ENCODE measurements around the gene GPR176.

Gene GPR176

DNA sequence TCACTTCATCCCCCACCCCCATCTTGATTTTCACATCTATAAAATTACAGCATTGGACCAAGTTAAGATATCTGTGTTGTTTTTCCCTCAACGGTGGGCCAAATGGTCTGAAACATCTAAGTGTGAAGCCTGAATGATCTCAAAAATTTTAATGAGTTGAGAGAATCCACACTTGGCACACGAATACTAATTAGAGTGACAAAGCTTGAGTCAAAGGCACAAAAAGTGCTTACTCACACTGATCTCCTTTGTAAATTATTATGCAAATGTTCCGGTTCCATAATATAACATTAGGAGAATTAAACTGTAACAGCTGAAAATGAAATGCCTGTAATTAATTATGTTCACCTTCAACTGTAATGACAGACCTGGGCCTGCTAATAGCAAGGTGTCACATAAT is 33.6 kb downstream of the GPR176 start:
- H4K8ac ChIP-seq (ENCODE audit: low read length), result no peak overlapping the region
- H4K91ac ChIP-seq (ENCODE audit: low read length), result no peak overlapping the region
- H3K9me3 ChIP-seq (ENCODE audit: control insufficient read depth, low read length), result no peaks in the 10 kb centered on the region
- no peak overlapping the region for H3K4ac ChIP-seq (ENCODE audit: low read depth in 1 of 2, low read length in 2 of 2)
- H3K36me3 ChIP-seq (ENCODE audit: control insufficient read depth in 1 of 2, insufficient read depth in 2 of 2, low read depth in 1 of 2, low read length in 2 of 2), result peaks cover 0 to 1% of the 10 kb centered on the region in 2 experiments
- no peak overlapping the region for H3K18ac ChIP-seq (ENCODE audit: low read depth in 1 of 2, low read length in 2 of 2)
- H3K4me2 ChIP-seq (ENCODE audit: low read length, poor library complexity, severe bottlenecking), result no peak overlapping the region
- H2BK15ac ChIP-seq (ENCODE audit: low read depth, poor library complexity, severe bottlenecking), result no peak overlapping the region
- no peaks in the 10 kb centered on the region for H3K27me3 ChIP-seq (ENCODE audit: control insufficient read depth in 1 of 2, insufficient read depth in 1 of 2, low read length in 2 of 2)
- 27% methylated on average over 1 of the region's 3 CpGs for WGBS
- H2AFZ ChIP-seq (ENCODE audit: low read depth, low read length), result no peak overlapping the region
- no peak overlapping the region for H3K27ac ChIP-seq (ENCODE audit: low read length, poor library complexity, severe bottlenecking)
- no peak overlapping the region for H2BK120ac ChIP-seq (ENCODE audit: low read depth, low read length)
- no peak overlapping the region for H3K23ac ChIP-seq (ENCODE audit: low read length in 2 of 2)
- DNase-seq, result no peak
- no peak overlapping the region for H3K4me3 ChIP-seq (ENCODE audit: insufficient read depth in 1 of 2, low read depth in 1 of 2, low read length in 2 of 2)
- H3K9ac ChIP-seq (ENCODE audit: low read length), result no peak overlapping the region
- no peak overlapping the region for H2BK5ac ChIP-seq (ENCODE audit: low read depth, low read length, poor library complexity, severe bottlenecking)
- peaks cover 26% of the 10 kb centered on the region for H3K79me1 ChIP-seq (replicated peaks; ENCODE audit: low read length, poor library complexity, severe bottlenecking)
- no peaks in the 10 kb centered on the region for H3K4me1 ChIP-seq (ENCODE audit: control insufficient read depth, insufficient read depth, low read depth, low read length)
- H3K14ac ChIP-seq (ENCODE audit: low read length in 2 of 2), result no peak overlapping the region
- no peak overlapping the region for H2BK12ac ChIP-seq (ENCODE audit: low read length in 2 of 2)
- H2AK5ac ChIP-seq (ENCODE audit: low read length, severe bottlenecking), result no peak overlapping the region

GRCh38 chr15:39885099-39885777 is 34.8 kb downstream of the GPR176 start:
- no peaks in the 10 kb centered on the region for H3K36me3 ChIP-seq (ENCODE audit: control insufficient read depth in 1 of 2, insufficient read depth in 2 of 2, low read depth in 1 of 2, low read length in 2 of 2)
- H3K4me3 ChIP-seq (ENCODE audit: insufficient read depth in 1 of 2, low read depth in 1 of 2, low read length in 2 of 2), result no peak overlapping the region
- H3K18ac ChIP-seq (ENCODE audit: low read depth in 1 of 2, low read length in 2 of 2), result no peak overlapping the region
- H3K9me3 ChIP-seq (ENCODE audit: control insufficient read depth, low read length), result no peaks in the 10 kb centered on the region
- no peak overlapping the region for H3K4me2 ChIP-seq (ENCODE audit: low read length, poor library complexity, severe bottlenecking)
- H2BK5ac ChIP-seq (ENCODE audit: low read depth, low read length, poor library complexity, severe bottlenecking), result no peak overlapping the region
- no peaks in the 10 kb centered on the region for H3K4me1 ChIP-seq (ENCODE audit: control insufficient read depth, insufficient read depth, low read depth, low read length)
- H3K27me3 ChIP-seq (ENCODE audit: control insufficient read depth in 1 of 2, insufficient read depth in 1 of 2, low read length in 2 of 2), result no peaks in the 10 kb centered on the region
- H3K79me1 ChIP-seq (replicated peaks; ENCODE audit: low read length, poor library complexity, severe bottlenecking), result peaks cover 29% of the 10 kb centered on the region
- no peak for DNase-seq
- H3K9ac ChIP-seq (ENCODE audit: low read length), result no peak overlapping the region
- no peak overlapping the region for H2BK15ac ChIP-seq (ENCODE audit: low read depth, poor library complexity, severe bottlenecking)
- H3K14ac ChIP-seq (ENCODE audit: low read length in 2 of 2), result no peak overlapping the region
- no peak overlapping the region for H2AFZ ChIP-seq (ENCODE audit: low read depth, low read length)
- no peak overlapping the region for H2AK5ac ChIP-seq (ENCODE audit: low read length, severe bottlenecking)
- H2BK12ac ChIP-seq (ENCODE audit: low read length in 2 of 2), result no peak overlapping the region
- no peak overlapping the region for H3K4ac ChIP-seq (ENCODE audit: low read depth in 1 of 2, low read length in 2 of 2)
- no peak overlapping the region for H3K27ac ChIP-seq (ENCODE audit: low read length, poor library complexity, severe bottlenecking)
- no peak overlapping the region for H2BK120ac ChIP-seq (ENCODE audit: low read depth, low read length)
- no peak overlapping the region for H4K91ac ChIP-seq (ENCODE audit: low read length)
- no peak overlapping the region for H3K23ac ChIP-seq (ENCODE audit: low read length in 2 of 2)
- H4K8ac ChIP-seq (ENCODE audit: low read length), result no peak overlapping the region

- H3K4me3 ChIP-seq (ENCODE audit: insufficient read depth in 1 of 2, low read depth in 1 of 2, low read length in 2 of 2), result no peak overlapping the region
- peaks cover 32% of the 10 kb centered on the region for H3K79me1 ChIP-seq (replicated peaks; ENCODE audit: low read length, poor library complexity, severe bottlenecking)
- H2AFZ ChIP-seq (ENCODE audit: low read depth, low read length), result no peak overlapping the region
- no peak overlapping the region for H4K8ac ChIP-seq (ENCODE audit: low read length)
- no peak overlapping the region for H2BK120ac ChIP-seq (ENCODE audit: low read depth, low read length)
- no peak overlapping the region for H3K23ac ChIP-seq (ENCODE audit: low read length in 2 of 2)
- peak overlapping the region; percentile 13 for H2AK5ac ChIP-seq (ENCODE audit: low read length, severe bottlenecking)
- H4K91ac ChIP-seq (ENCODE audit: low read length), result no peak overlapping the region
- H2BK15ac ChIP-seq (ENCODE audit: low read depth, poor library complexity, severe bottlenecking), result no peak overlapping the region
- H3K27me3 ChIP-seq (ENCODE audit: control insufficient read depth in 1 of 2, insufficient read depth in 1 of 2, low read length in 2 of 2), result no peaks in the 10 kb centered on the region
- no peak for DNase-seq
- H2BK5ac ChIP-seq (ENCODE audit: low read depth, low read length, poor library complexity, severe bottlenecking), result no peak overlapping the region
- H3K36me3 ChIP-seq (ENCODE audit: control insufficient read depth in 1 of 2, insufficient read depth in 2 of 2, low read depth in 1 of 2, low read length in 2 of 2), result no peaks in the 10 kb centered on the region
- H2BK12ac ChIP-seq (ENCODE audit: low read length in 2 of 2), result no peak overlapping the region
- no peaks in the 10 kb centered on the region for H3K9me3 ChIP-seq (ENCODE audit: control insufficient read depth, low read length)
- no peak overlapping the region for H3K14ac ChIP-seq (ENCODE audit: low read length in 2 of 2)
- no peaks in the 10 kb centered on the region for H3K4me1 ChIP-seq (ENCODE audit: control insufficient read depth, insufficient read depth, low read depth, low read length)
- H3K4ac ChIP-seq (ENCODE audit: low read depth in 1 of 2, low read length in 2 of 2), result no peak overlapping the region
- no peak overlapping the region for H3K9ac ChIP-seq (ENCODE audit: low read length)
- H3K27ac ChIP-seq (ENCODE audit: low read length, poor library complexity, severe bottlenecking), result no peak overlapping the region
- H3K4me2 ChIP-seq (ENCODE audit: low read length, poor library complexity, severe bottlenecking), result no peak overlapping the region
- H3K18ac ChIP-seq (ENCODE audit: low read depth in 1 of 2, low read length in 2 of 2), result no peak overlapping the region
These were observed 35.7 kb downstream of the GPR176 start for GRCh38 chr15:39884351-39884750.

GRCh38 chr15:39882602-39883001 is 37.5 kb downstream of the GPR176 start:
- H3K36me3 ChIP-seq (ENCODE audit: control insufficient read depth in 1 of 2, insufficient read depth in 2 of 2, low read depth in 1 of 2, low read length in 2 of 2), result no peaks in the 10 kb centered on the region
- H3K27ac ChIP-seq (ENCODE audit: low read length, poor library complexity, severe bottlenecking), result no peak overlapping the region
- no peak overlapping the region for H3K9ac ChIP-seq (ENCODE audit: low read length)
- no peak for DNase-seq
- no peak overlapping the region for H3K23ac ChIP-seq (ENCODE audit: low read length in 2 of 2)
- no peak overlapping the region for H3K4me2 ChIP-seq (ENCODE audit: low read length, poor library complexity, severe bottlenecking)
- H3K27me3 ChIP-seq (ENCODE audit: control insufficient read depth in 1 of 2, insufficient read depth in 1 of 2, low read length in 2 of 2), result no peaks in the 10 kb centered on the region
- no peak overlapping the region for H3K18ac ChIP-seq (ENCODE audit: low read depth in 1 of 2, low read length in 2 of 2)
- H2BK5ac ChIP-seq (ENCODE audit: low read depth, low read length, poor library complexity, severe bottlenecking), result no peak overlapping the region
- no peak overlapping the region for H3K14ac ChIP-seq (ENCODE audit: low read length in 2 of 2)
- peaks cover 33% of the 10 kb centered on the region for H3K79me1 ChIP-seq (replicated peaks; ENCODE audit: low read length, poor library complexity, severe bottlenecking)
- peaks cover under 1% of the 10 kb centered on the region for H3K4me1 ChIP-seq (ENCODE audit: control insufficient read depth, insufficient read depth, low read depth, low read length)
- no peak overlapping the region for H2BK12ac ChIP-seq (ENCODE audit: low read length in 2 of 2)
- H2AFZ ChIP-seq (ENCODE audit: low read depth, low read length), result no peak overlapping the region
- no peaks in the 10 kb centered on the region for H3K9me3 ChIP-seq (ENCODE audit: control insufficient read depth, low read length)
- H3K4ac ChIP-seq (ENCODE audit: low read depth in 1 of 2, low read length in 2 of 2), result no peak overlapping the region
- H2BK15ac ChIP-seq (ENCODE audit: low read depth, poor library complexity, severe bottlenecking), result no peak overlapping the region
- H4K91ac ChIP-seq (ENCODE audit: low read length), result no peak overlapping the region
- H4K8ac ChIP-seq (ENCODE audit: low read length), result no peak overlapping the region
- H2AK5ac ChIP-seq (ENCODE audit: low read length, severe bottlenecking), result no peak overlapping the region
- WGBS, result 100% methylated on average over 1 of the region's 1 CpG
- no peak overlapping the region for H3K4me3 ChIP-seq (ENCODE audit: insufficient read depth in 1 of 2, low read depth in 1 of 2, low read length in 2 of 2)
- no peak overlapping the region for H2BK120ac ChIP-seq (ENCODE audit: low read depth, low read length)

Measured in mesenchymal stem cell (in vitro differentiated cells and primary cell).